Heart left ventricle (tissue), 13 donors: ENCODE data around the gene PITHD1.

Experiments used
- POLR2A ChIP-seq, 2 donors: fragments of 450-650 bp; IDR thresholded peaks; one replicate each; pipeline ENCODE4 v1.6.1; 2017; ENCODE audit warnings: antibody characterized with exemption in 2 of 2, mild to moderate bottlenecking in 2 of 2, moderate library complexity in 2 of 2
- TF ChIP-seq, protein P1 (sequence below), 12 donors: fragments of 200-600 bp; sonication (generic) in 4 of 12; IDR thresholded peaks; one replicate each; pipeline versions ENCODE4 v1.5.0 to v1.8.0; 2018 to 2022; ENCODE audit warnings: antibody characterized with exemption in 12 of 12, mild to moderate bottlenecking in 5 of 12
- donor health status: ischemic (EF 13 %, LVEDD 7.1; RV severe dilation, severe dysfunction).
- donor health status: DM: no; HTN: yes; CAD: no.
- donor health status: DM: no; HTN: no; CAD: no.
- donor health status: ischemic (EF 25% LVEDD 6.9; RV normal size, moderate dysfunction).
- donor health status: ischemic (EF 25% LVEDD 5.7; RV mildly dilated, moderate dysfunction).
- donor health status: ischemic (EF 35%, LVEDD 5.7; RV mildly dilated, moderate dysfunction).
- donor health status: nonischemic (EF 11% LVEDD 7.7; RV severe dilation, severe dysfunction).
- donor health status: DM: yes; HTN: yes; CAD: no.
- donor health status: PGD.
- donor health status: ischemic (EF 29% LVEDD 5.4; RV normal size, mild dysfunction).
- donor health status: nonischemic (EF 23%, LVEDD 6.1; RV moderate dilation, normal function).

DNA sequence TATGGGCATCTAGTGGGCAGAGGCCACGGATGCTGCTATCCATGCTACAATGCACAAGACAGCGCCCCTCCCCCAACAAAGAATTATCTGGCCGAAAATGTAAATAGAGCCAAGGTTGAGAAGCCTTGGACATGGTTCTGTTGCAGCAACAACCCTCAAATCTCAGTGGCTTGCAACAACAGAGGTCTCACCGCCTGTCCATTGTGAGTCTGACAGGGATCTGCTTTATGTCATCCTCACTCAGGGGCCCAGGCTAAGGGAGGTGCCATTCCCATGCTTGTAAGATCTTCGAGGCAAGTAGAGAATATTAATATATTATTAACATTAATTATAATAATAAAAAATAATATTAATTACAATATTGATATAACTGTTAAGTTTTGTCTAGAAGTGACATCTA lies 9.5 kb upstream of the PITHD1 start:
- TF ChIP-seq, protein P1, sequence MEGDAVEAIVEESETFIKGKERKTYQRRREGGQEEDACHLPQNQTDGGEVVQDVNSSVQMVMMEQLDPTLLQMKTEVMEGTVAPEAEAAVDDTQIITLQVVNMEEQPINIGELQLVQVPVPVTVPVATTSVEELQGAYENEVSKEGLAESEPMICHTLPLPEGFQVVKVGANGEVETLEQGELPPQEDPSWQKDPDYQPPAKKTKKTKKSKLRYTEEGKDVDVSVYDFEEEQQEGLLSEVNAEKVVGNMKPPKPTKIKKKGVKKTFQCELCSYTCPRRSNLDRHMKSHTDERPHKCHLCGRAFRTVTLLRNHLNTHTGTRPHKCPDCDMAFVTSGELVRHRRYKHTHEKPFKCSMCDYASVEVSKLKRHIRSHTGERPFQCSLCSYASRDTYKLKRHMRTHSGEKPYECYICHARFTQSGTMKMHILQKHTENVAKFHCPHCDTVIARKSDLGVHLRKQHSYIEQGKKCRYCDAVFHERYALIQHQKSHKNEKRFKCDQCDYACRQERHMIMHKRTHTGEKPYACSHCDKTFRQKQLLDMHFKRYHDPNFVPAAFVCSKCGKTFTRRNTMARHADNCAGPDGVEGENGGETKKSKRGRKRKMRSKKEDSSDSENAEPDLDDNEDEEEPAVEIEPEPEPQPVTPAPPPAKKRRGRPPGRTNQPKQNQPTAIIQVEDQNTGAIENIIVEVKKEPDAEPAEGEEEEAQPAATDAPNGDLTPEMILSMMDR (IDR thresholded peaks at IDR 0.05) = no peak
- no peak for TF ChIP-seq POLR2A (IDR thresholded peaks at IDR 0.05)
